Brain microvascular endothelial cell (primary cell): ENCODE results near the gene AFTPH.

Experiments used
- DNase-seq: peaks from one replicate; pipeline ENCODE4 v3.0.0-alpha.2; 2020
- H3K27ac ChIP-seq: fragments of 250-450 bp; sonication (Bioruptor Pico); 2 replicates; pipeline ENCODE4 v1.5.1; 2020; ENCODE audit warnings: mild to moderate bottlenecking, moderate library complexity
- H3K27me3 ChIP-seq: fragments of 250-450 bp; sonication (Bioruptor Pico); replicated peaks from 2 replicates; pipeline ENCODE4 v1.5.1; 2020; ENCODE audit warnings: mild to moderate bottlenecking
- H3K36me3 ChIP-seq: fragments of 250-450 bp; sonication (Bioruptor Pico); replicated peaks from 2 replicates; pipeline ENCODE4 v1.5.1; 2020; ENCODE audit warnings: mild to moderate bottlenecking
- H3K4me3 ChIP-seq: 2 replicates; pipeline ENCODE4 v1.5.1; 2011; ENCODE audit warnings: low read depth, mild to moderate bottlenecking, control low read depth, low read length, moderate library complexity
- CTCF ChIP-seq: IDR thresholded peaks from 2 replicates; pipeline ENCODE4 v1.5.1; 2011; ENCODE audit warnings: low read depth, mild to moderate bottlenecking, moderate library complexity, low read length, control low read depth, inconsistent platforms; ENCODE audit errors: missing control alignments
- in situ Hi-C: cut with HindIII; loops from 2 replicates; pipeline ENCODE4 v1.10.0; 2017; ENCODE audit warnings: low sequenced_read_pairs, low pct_ligation_motif_present

The AFTPH gene

GRCh38 chr2:64606479-64607363, 82.6 kb downstream of the AFTPH start:
- no peak overlapping the region for H3K4me3 ChIP-seq
- no peak for TF ChIP-seq CTCF
- no peak overlapping the region for H3K27ac ChIP-seq
- H3K36me3 ChIP-seq = no peaks in the 10 kb centered on the region
- peaks cover 2% of the 10 kb centered on the region for H3K27me3 ChIP-seq
- in situ Hi-C loops = no loop called here
- no peak for DNase-seq

GRCh38 chr2:64607381-64608304, 83.5 kb downstream of the AFTPH start:
- Histone ChIP-seq H3K4me3 (no peak overlapping the region), H3K27me3 (peaks cover 5% of the 10 kb centered on the region), H3K27ac (no peak overlapping the region), H3K36me3 (no peaks in the 10 kb centered on the region)
- DNase-seq = no peak
- TF ChIP-seq CTCF = no peak
- in situ Hi-C loops = no loop called here

- Histone ChIP-seq H3K27ac (no peak overlapping the region), H3K4me3 (peak overlapping the region; percentile 38), H3K36me3 (no peaks in the 10 kb centered on the region), H3K27me3 (peaks cover 10% of the 10 kb centered on the region)
- no peak for DNase-seq
- TF ChIP-seq CTCF = no peak
- in situ Hi-C loops = no loop called here
Measured at GRCh38 chr2:64608867-64609226, 84.7 kb downstream of the AFTPH start.

GRCh38 chr2:64609227-64609941, 85.3 kb downstream of the AFTPH start:
- H3K4me3 ChIP-seq = peak overlapping the region; percentile 47
- in situ Hi-C loops = no loop called here
- TF ChIP-seq CTCF = peak; percentile 25
- no peaks in the 10 kb centered on the region for H3K36me3 ChIP-seq
- H3K27me3 ChIP-seq = peaks cover 10% of the 10 kb centered on the region
- H3K27ac ChIP-seq = no peak overlapping the region
- DNase-seq = no peak

- in situ Hi-C loops = no loop called here
- Histone ChIP-seq H3K4me3 (peak overlapping the region; percentile 47), H3K27me3 (peaks cover 10% of the 10 kb centered on the region), H3K36me3 (no peaks in the 10 kb centered on the region), H3K27ac (no peak overlapping the region)
- TF ChIP-seq CTCF = no peak
- no peak for DNase-seq
Measured at GRCh38 chr2:64609942-64610281, 85.8 kb downstream of the AFTPH start.
